Stimulated activated CD4-positive, alpha-beta T cell treated with anti-CD3 and anti-CD28 coated beads, Interleukin-1b, Interleukin-23, amount 100 ng/mL, for 1 hour (primary cell): ENCODE results near the gene MAN1A1.
A peak's percentile ranks its signal among the peaks of the same experiment; 100 is the strongest.
"Not testable (repeated sequence)": the region's sequence is repeated elsewhere in the genome, so short reads cannot be mapped to it uniquely, and the experiment has no call there.

Experiments used
- DNase-seq, 2 donors: peaks; one replicate each; pipeline ENCODE4 v3.0.0-alpha.2; 2020; ENCODE audit warnings: low read depth in 2 of 2

MAN1A1 gene

GRCh38 chr6:119349361-119350201 lies at the start of gene MAN1A1:
MAN1A1 (minus strand) TSS chr6:119349761; CDS start chr6:119349065, 696 bp downstream.
- DNase-seq, result peak; percentile 69 to 85

GRCh38 chr6:119395192-119395591 lies 45.6 kb upstream of the MAN1A1 start:
- no peak for DNase-seq

GRCh38 chr6:119390247-119390793 lies 40.8 kb upstream of the MAN1A1 start:
- no peak for DNase-seq

- no peak for DNase-seq
Observed at GRCh38 chr6:119385994-119386393, 36.4 kb upstream of the MAN1A1 start.

- no peak for DNase-seq
Observed at GRCh38 chr6:119384444-119384843, 34.9 kb upstream of the MAN1A1 start.

- no peak for DNase-seq
Observed at GRCh38 chr6:119379809-119380208, 30.2 kb upstream of the MAN1A1 start.

GRCh38 chr6:119377043-119377442 lies 27.5 kb upstream of the MAN1A1 start:
- DNase-seq, result not testable (repeated sequence)

GRCh38 chr6:119370080-119370479 lies 20.5 kb upstream of the MAN1A1 start:
- DNase-seq, result no peak

- DNase-seq, result no peak
Observed at GRCh38 chr6:119368921-119369320, 19.4 kb upstream of the MAN1A1 start.

GRCh38 chr6:119361209-119361608 lies 11.6 kb upstream of the MAN1A1 start:
- DNase-seq, result no peak

- DNase-seq, result no peak
Observed at GRCh38 chr6:119360262-119360915, 10.8 kb upstream of the MAN1A1 start.

- no peak for DNase-seq
Observed at GRCh38 chr6:119355890-119356289, 6.3 kb upstream of the MAN1A1 start.

- no peak for DNase-seq
Observed at GRCh38 chr6:119355157-119355556, 5.6 kb upstream of the MAN1A1 start.

GRCh38 chr6:119353696-119354095 lies 4.1 kb upstream of the MAN1A1 start:
- no peak for DNase-seq

- no peak for DNase-seq
Observed at GRCh38 chr6:119352001-119352400, 2.4 kb upstream of the MAN1A1 start.

- no peak for DNase-seq
Observed at GRCh38 chr6:119350952-119351372, 1.4 kb upstream of the MAN1A1 start.

- no peak for DNase-seq
Observed at GRCh38 chr6:119350202-119350951, 816 bp upstream of the MAN1A1 start.

GRCh38 chr6:119348748-119349360 lies 707 bp downstream of the MAN1A1 start:
- no peak for DNase-seq

GRCh38 chr6:119348096-119348747 lies 1.3 kb downstream of the MAN1A1 start:
- DNase-seq, result no peak

- no peak for DNase-seq
Observed at GRCh38 chr6:119347466-119348095, 2.0 kb downstream of the MAN1A1 start.

GRCh38 chr6:119346936-119347335 lies 2.6 kb downstream of the MAN1A1 start:
- DNase-seq, result no peak
